ENCODE results near the gene MYOG.
A peak's percentile ranks its signal among the peaks of the same experiment; 100 is the strongest.

MYOG gene

GRCh38 chr1:203128431-203128715 lies 42.6 kb upstream of the MYOG start:
- TF ChIP-seq ZFP30 (CRISPR knock-in tag; IDR thresholded peaks at IDR 0.05), result no peak
- no peak for TF ChIP-seq ISL1 (CRISPR knock-in tag; IDR thresholded peaks at IDR 0.05)
- TF ChIP-seq BACH2 (CRISPR knock-in tag; IDR thresholded peaks at IDR 0.05; ENCODE audit: borderline replicate concordance), result no peak
- no peak for TF ChIP-seq OSR1 (CRISPR knock-in tag; IDR thresholded peaks at IDR 0.05)
- no peak for TF ChIP-seq GLIS3 (CRISPR knock-in tag; IDR thresholded peaks at IDR 0.05)
- TF ChIP-seq CSDC2 (CRISPR knock-in tag; IDR thresholded peaks at IDR 0.05), result no peak
- TF ChIP-seq ZNF8 (CRISPR knock-in tag; IDR thresholded peaks at IDR 0.05), result no peak
- TF ChIP-seq ZC3H10 (CRISPR knock-in tag; IDR thresholded peaks at IDR 0.05), result no peak
- no peak for TF ChIP-seq CREB5 (CRISPR knock-in tag; IDR thresholded peaks at IDR 0.05; ENCODE audit: low read depth)
- no peak for TF ChIP-seq ARNTL (CRISPR knock-in tag; IDR thresholded peaks at IDR 0.05; ENCODE audit: borderline replicate concordance, low read depth)
- TF ChIP-seq POU6F1 (CRISPR knock-in tag; IDR thresholded peaks at IDR 0.05; ENCODE audit: borderline replicate concordance, low read depth), result no peak
- no peak for TF ChIP-seq ZNF565 (CRISPR knock-in tag; conservative IDR thresholded peaks at IDR 0.05; ENCODE audit: low read depth)
- TF ChIP-seq ESRRG (CRISPR knock-in tag; IDR thresholded peaks at IDR 0.05), result no peak
- TF ChIP-seq ZNF70 (CRISPR knock-in tag; IDR thresholded peaks at IDR 0.05), result no peak
- no peak for TF ChIP-seq TCF4 (CRISPR knock-in tag; IDR thresholded peaks at IDR 0.05; ENCODE audit: borderline replicate concordance)
- TF ChIP-seq TSHZ2 (CRISPR knock-in tag; IDR thresholded peaks at IDR 0.05), result no peak
- no peak for TF ChIP-seq CSRNP3 (CRISPR knock-in tag; IDR thresholded peaks at IDR 0.05)
- no peak for TF ChIP-seq TOX (CRISPR knock-in tag; IDR thresholded peaks at IDR 0.05; ENCODE audit: borderline replicate concordance)
- ATAC-seq, result no peak

GRCh38 chr1:203127666-203128430 lies 42.0 kb upstream of the MYOG start, which contains the start of gene ADORA1:
Gene ADORA1 (plus strand): TSS chr1:203127726. CDS start chr1:203128842, 1,116 bp downstream.
- peak; percentile 92 for ATAC-seq
- TF ChIP-seq ZNF565 (CRISPR knock-in tag; conservative IDR thresholded peaks at IDR 0.05; ENCODE audit: low read depth), result no peak
- TF ChIP-seq RARB (CRISPR knock-in tag; IDR thresholded peaks at IDR 0.05), result no peak
- no peak for TF ChIP-seq SNAI2 (CRISPR knock-in tag; IDR thresholded peaks at IDR 0.05)
- no peak for TF ChIP-seq GLIS3 (CRISPR knock-in tag; IDR thresholded peaks at IDR 0.05)
- TF ChIP-seq ZNF70 (CRISPR knock-in tag; IDR thresholded peaks at IDR 0.05), result no peak
- TF ChIP-seq ZFP30 (CRISPR knock-in tag; IDR thresholded peaks at IDR 0.05), result no peak
- no peak for TF ChIP-seq TSHZ2 (CRISPR knock-in tag; IDR thresholded peaks at IDR 0.05)
- no peak for TF ChIP-seq PATZ1 (CRISPR knock-in tag; IDR thresholded peaks at IDR 0.05; ENCODE audit: borderline replicate concordance)
- TF ChIP-seq OSR1 (CRISPR knock-in tag; IDR thresholded peaks at IDR 0.05), result no peak
- TF ChIP-seq CSDC2 (CRISPR knock-in tag; IDR thresholded peaks at IDR 0.05), result no peak
- no peak for TF ChIP-seq ESRRG (CRISPR knock-in tag; IDR thresholded peaks at IDR 0.05)
- TF ChIP-seq ZNF8 (CRISPR knock-in tag; IDR thresholded peaks at IDR 0.05), result no peak
- TF ChIP-seq ZFP3 (CRISPR knock-in tag; IDR thresholded peaks at IDR 0.05), result no peak
- TF ChIP-seq TOX (CRISPR knock-in tag; IDR thresholded peaks at IDR 0.05; ENCODE audit: borderline replicate concordance), result no peak
- TF ChIP-seq PPARA (CRISPR knock-in tag; IDR thresholded peaks at IDR 0.05; ENCODE audit: borderline replicate concordance), result no peak

Data from SK-N-SH treated with all-trans-retinoic acid at 6 μM for 48 hours (cell line).